Natural killer cell (primary cell): ENCODE data around the gene SND1. TPM values are rescaled to one million over a fixed set of nuclear protein-coding genes. Genes with fewer than 3 reads are reported as not detected.
A peak's percentile ranks its signal among the peaks of the same experiment; 100 is the strongest.

ENCODE experiments used
- ATAC-seq, 3 donors: fragments of 150-1000 bp in 2 of 3; fragments of 200-7000 bp in 1 of 3; cut with Tn5 transposase; 1 replicate in 1 of 3; 2 replicates in 2 of 3; pipeline ENCODE4 v1.10.0; 2021; ENCODE audit warnings: mild to moderate bottlenecking in 2 of 3, moderate library complexity in 2 of 3
- DNase-seq, 2 donors: peaks; one replicate each; pipeline versions ENCODE4 v3.0.0 to v3.0.0-alpha.2; 2013 to 2021; ENCODE audit warnings: mixed read lengths in 1 of 2
- H3K27ac ChIP-seq: one replicate; pipeline ENCODE4 v1.5.1; 2013; ENCODE audit warnings: mild to moderate bottlenecking, low read length
- H3K27me3 ChIP-seq: one replicate; pipeline ENCODE4 v1.6.1; 2013; ENCODE audit warnings: low read length; ENCODE audit not compliant: control insufficient read depth, insufficient read depth
- H3K36me3 ChIP-seq: one replicate; pipeline ENCODE4 v1.6.1; 2013; ENCODE audit warnings: low read length; ENCODE audit not compliant: control insufficient read depth, insufficient read depth
- H3K4me1 ChIP-seq: one replicate; pipeline ENCODE4 v1.6.1; 2013; ENCODE audit warnings: low read length; ENCODE audit not compliant: control insufficient read depth, insufficient read depth
- H3K4me3 ChIP-seq: one replicate; pipeline ENCODE4 v1.5.1; 2013; ENCODE audit warnings: low read length
- H3K9me3 ChIP-seq: one replicate; pipeline ENCODE4 v1.6.1; 2013; ENCODE audit warnings: low read length; ENCODE audit not compliant: control insufficient read depth, insufficient read depth
- H3K27ac Mint-ChIP-seq, 2 donors: one replicate each; pipeline ENCODE4 v1.8.0; 2022; ENCODE audit warnings: mild to moderate bottlenecking in 2 of 2, mixed read lengths in 2 of 2, moderate library complexity in 1 of 2
- H3K27me3 Mint-ChIP-seq, 2 donors: one replicate each; pipeline ENCODE4 v1.8.0; 2022; ENCODE audit warnings: low read depth in 2 of 2, mixed read lengths in 2 of 2
- H3K36me3 Mint-ChIP-seq: one replicate; pipeline ENCODE4 v1.8.0; 2022; ENCODE audit warnings: mixed read lengths
- H3K4me1 Mint-ChIP-seq, 2 donors: one replicate each; pipeline ENCODE4 v1.8.0; 2022; ENCODE audit warnings: mixed read lengths in 2 of 2
- H3K4me3 Mint-ChIP-seq: one replicate; pipeline ENCODE4 v1.8.0; 2022; ENCODE audit warnings: mild to moderate bottlenecking, moderate library complexity, mixed read lengths
- H3K9me3 Mint-ChIP-seq, 2 donors: one replicate each; pipeline ENCODE4 v1.8.0; 2022; ENCODE audit warnings: mixed read lengths in 2 of 2
- CTCF ChIP-seq: fragments of 200-600 bp; IDR thresholded peaks from one replicate; pipeline ENCODE4 v1.8.0; 2022; ENCODE audit warnings: antibody characterized with exemption
- WGBS: methylation state at CpG from one replicate; pipeline ENCODE4 v1.1.7; 2013; ENCODE audit warnings: missing lambda C conversion rate; ENCODE audit not compliant: insufficient coverage; 5-methylcytosine and 5-hydroxymethylcytosine counted together
- intact Hi-C: fragments of 100-400 bp; cut with micrococcal nuclease; formaldehyde crosslinking; loops from one replicate; pipeline ENCODE4 v1.14.2; 2022
- total RNA-seq, 4 donors: library from RNA; stranded (reverse); fragments of 120-200 nt in 1 of 4; gene quantifications; one replicate each; pipeline versions ENCODE4 v1.2.3 to v1.2.4, GENCODE V29; 2013 to 2022

Gene SND1
- total RNA-seq, 3 donors from 2014 or later (not counting 1 experiment from before 2014, with no cell fraction given), result 149 to 188 (median 149) TPM

GRCh38 chr7:128041203-128041602 lies 389.2 kb downstream of the SND1 start:
- H3K27ac ChIP-seq, result no peak overlapping the region
- no peak for DNase-seq
- H3K27me3 ChIP-seq, result no peaks in the 10 kb centered on the region
- H3K4me1 ChIP-seq, result peaks cover 6% of the 10 kb centered on the region
- no peak overlapping the region for H3K4me3 ChIP-seq
- no peak overlapping the region for H3K27ac Mint-ChIP-seq
- H3K36me3 Mint-ChIP-seq, result no peaks in the 10 kb centered on the region
- intact Hi-C loops, result no loop called here
- WGBS, result 96% methylated on average over 5 of the region's 7 CpGs
- peaks cover 22 to 34% of the 10 kb centered on the region in 2 donors for H3K4me1 Mint-ChIP-seq
- no peaks in the 10 kb centered on the region for H3K9me3 ChIP-seq
- H3K9me3 Mint-ChIP-seq, result no peaks in the 10 kb centered on the region
- TF ChIP-seq CTCF, result no peak
- ATAC-seq, result no peak
- H3K4me3 Mint-ChIP-seq, result no peak overlapping the region
- H3K36me3 ChIP-seq, result no peaks in the 10 kb centered on the region
- no peaks in the 10 kb centered on the region for H3K27me3 Mint-ChIP-seq

- TF ChIP-seq CTCF, result no peak
- Histone ChIP-seq H3K4me3 (no peak overlapping the region), H3K9me3 (no peaks in the 10 kb centered on the region), H3K27me3 (no peaks in the 10 kb centered on the region), H3K4me1 (peaks cover 6% of the 10 kb centered on the region), H3K27ac (no peak overlapping the region), H3K36me3 (no peaks in the 10 kb centered on the region)
- DNase-seq (no peak), ATAC-seq (no peak)
- no peaks in the 10 kb centered on the region for H3K36me3 Mint-ChIP-seq
- H3K27me3 Mint-ChIP-seq, result no peaks in the 10 kb centered on the region
- no peaks in the 10 kb centered on the region for H3K9me3 Mint-ChIP-seq
- intact Hi-C loops, result no loop called here
- no peak overlapping the region for H3K4me3 Mint-ChIP-seq
- 89% methylated on average over 1 of the region's 2 CpGs for WGBS
- peaks cover 22 to 34% of the 10 kb centered on the region in 2 donors for H3K4me1 Mint-ChIP-seq
- H3K27ac Mint-ChIP-seq, result no peak overlapping the region
Measured at GRCh38 chr7:128042012-128042411, 390.0 kb downstream of the SND1 start.

GRCh38 chr7:128044064-128044463 lies 392.1 kb downstream of the SND1 start:
- no peaks in the 10 kb centered on the region for H3K36me3 Mint-ChIP-seq
- H3K9me3 Mint-ChIP-seq, result no peaks in the 10 kb centered on the region
- no peaks in the 10 kb centered on the region for H3K36me3 ChIP-seq
- H3K27me3 ChIP-seq, result no peaks in the 10 kb centered on the region
- H3K4me1 Mint-ChIP-seq, result peaks cover 25 to 29% of the 10 kb centered on the region in 2 donors
- DNase-seq, result no peak
- no peaks in the 10 kb centered on the region for H3K9me3 ChIP-seq
- no peak for ATAC-seq
- no peak overlapping the region for H3K4me3 ChIP-seq
- H3K27ac Mint-ChIP-seq, result no peak overlapping the region
- intact Hi-C loops, result no loop called here
- H3K4me3 Mint-ChIP-seq, result peak overlapping the region; percentile 58
- no peak for TF ChIP-seq CTCF
- H3K27me3 Mint-ChIP-seq, result no peaks in the 10 kb centered on the region
- no peak overlapping the region for H3K27ac ChIP-seq
- H3K4me1 ChIP-seq, result peaks cover 6% of the 10 kb centered on the region
- WGBS, result 26% methylated on average over 4 of the region's 5 CpGs

- peaks cover 29 to 30% of the 10 kb centered on the region in 2 donors for H3K4me1 Mint-ChIP-seq
- Histone ChIP-seq H3K4me3 (no peak overlapping the region), H3K4me1 (peaks cover 6% of the 10 kb centered on the region), H3K27ac (no peak overlapping the region), H3K9me3 (no peaks in the 10 kb centered on the region), H3K36me3 (no peaks in the 10 kb centered on the region), H3K27me3 (no peaks in the 10 kb centered on the region)
- DNase-seq (no peak), ATAC-seq (no peak)
- TF ChIP-seq CTCF, result no peak
- no peaks in the 10 kb centered on the region for H3K9me3 Mint-ChIP-seq
- 100% methylated on average over 1 of the region's 1 CpG for WGBS
- H3K36me3 Mint-ChIP-seq, result no peaks in the 10 kb centered on the region
- H3K4me3 Mint-ChIP-seq, result no peak overlapping the region
- peak overlapping the region in 1 of 2 donors; percentile 20 for H3K27ac Mint-ChIP-seq
- intact Hi-C loops, result no loop called here
- no peaks in the 10 kb centered on the region for H3K27me3 Mint-ChIP-seq
Measured at GRCh38 chr7:128045158-128045557, 393.2 kb downstream of the SND1 start.
